Keratinocyte (primary cell): Measurements from ENCODE around the gene KCTD1. TPM values are rescaled to one million over a fixed set of nuclear protein-coding genes. Genes with fewer than 3 reads are reported as not detected.
A peak's percentile ranks its signal among the peaks of the same experiment; 100 is the strongest.

ENCODE experiments used
- DNase-seq: peaks from one replicate; pipeline ENCODE4 v3.0.0-alpha.2; 2011; ENCODE audit warnings: low read depth, missing footprints, low spot score
- FAIRE-seq: peaks from 2 replicates; lab custom pipeline; 2011; peaks lifted over from hg19 to GRCh38; lab: Jason Lieb, UNC
- H2AFZ ChIP-seq: 2 replicates; pipeline ENCODE4 v1.6.0; 2012; ENCODE audit warnings: low read length, control low read depth, inconsistent platforms; ENCODE audit not compliant: control insufficient read depth
- H3K27ac ChIP-seq: 2 replicates; pipeline ENCODE4 v1.5.1; 2011; ENCODE audit warnings: low read length; ENCODE audit not compliant: control insufficient read depth, insufficient read depth
- H3K27me3 ChIP-seq: 3 replicates; pipeline ENCODE4 v1.6.0; 2011; ENCODE audit warnings: low read length; ENCODE audit not compliant: control insufficient read depth, insufficient read depth; ENCODE audit errors: extremely low read depth
- H3K36me3 ChIP-seq, 2 experiments: 2 replicates in 1 of 2; 3 replicates in 1 of 2; pipeline ENCODE4 v1.5.1; 2011; ENCODE audit warnings: low read length in 2 of 2, mild to moderate bottlenecking in 1 of 2; ENCODE audit not compliant: control insufficient read depth in 2 of 2, insufficient read depth in 2 of 2; ENCODE audit errors: extremely low read depth in 1 of 2
- H3K4me1 ChIP-seq: 3 replicates; pipeline ENCODE4 v1.5.1; 2011; ENCODE audit warnings: low read length; ENCODE audit not compliant: control insufficient read depth, insufficient read depth; ENCODE audit errors: extremely low read depth
- H3K4me2 ChIP-seq: 3 replicates; pipeline ENCODE4 v1.6.0; 2011; ENCODE audit warnings: low read depth, low read length; ENCODE audit not compliant: control insufficient read depth, insufficient read depth; ENCODE audit errors: extremely low read depth
- H3K4me3 ChIP-seq, 3 experiments: fragments of 200-600 bp in 1 of 3; sonication (generic) in 1 of 3; 2 replicates in 2 of 3; 3 replicates in 1 of 3; pipeline ENCODE4 v1.5.1; 2011 to 2016; ENCODE audit warnings: low read length in 3 of 3, mild to moderate bottlenecking in 3 of 3, control low read depth in 2 of 3, inconsistent platforms in 1 of 3, low read depth in 1 of 3, mixed read lengths in 1 of 3, mixed run types in 1 of 3, moderate library complexity in 1 of 3; ENCODE audit not compliant: control insufficient read depth in 2 of 3, insufficient read depth in 2 of 3; ENCODE audit errors: extremely low read depth in 1 of 3
- H3K79me2 ChIP-seq: 2 replicates; pipeline ENCODE4 v1.6.0; 2012; ENCODE audit warnings: low read length; ENCODE audit not compliant: control insufficient read depth, insufficient read depth
- H3K9ac ChIP-seq: 3 replicates; pipeline ENCODE4 v1.6.0; 2011; ENCODE audit warnings: low read length; ENCODE audit not compliant: control insufficient read depth, insufficient read depth; ENCODE audit errors: extremely low read depth
- H3K9me1 ChIP-seq: 3 replicates; pipeline ENCODE4 v1.6.0; 2011; ENCODE audit warnings: low read length; ENCODE audit not compliant: control insufficient read depth, insufficient read depth; ENCODE audit errors: extremely low read depth
- H3K9me3 ChIP-seq: 2 replicates; pipeline ENCODE4 v1.5.1; 2012; ENCODE audit warnings: low read depth, low read length; ENCODE audit not compliant: control insufficient read depth
- H4K20me1 ChIP-seq: 3 replicates; pipeline ENCODE4 v1.6.0; 2011; ENCODE audit warnings: low read length; ENCODE audit not compliant: control insufficient read depth, insufficient read depth; ENCODE audit errors: extremely low read depth
- EZH2 ChIP-seq: IDR thresholded peaks from one replicate; pipeline ENCODE4 v1.6.1; 2012; ENCODE audit warnings: inconsistent platforms, mild to moderate bottlenecking, low read length, moderate library complexity
- dilution Hi-C: fragments of 300-500 bp; cut with MboI; formaldehyde crosslinking; loops from one replicate; pipeline ENCODE4 v1.7.0; 2020; ENCODE audit warnings: low sequenced_read_pairs; ENCODE audit not compliant: extremely low pct_ligation_motif_present
- polyA plus RNA-seq, 5 experiments: library from polyadenylated mRNA; depleted of rRNA in 3 of 5; stranded (reverse) in 3 of 5; stranded (forward) in 1 of 5; unstranded in 1 of 5; fragments of >200 nt; gene quantifications; 1 replicate in 1 of 5; 2 replicates in 3 of 5; 3 replicates in 1 of 5; pipeline versions ENCODE4 v1.2.1 to v1.2.3, GENCODE V29; 2011 to 2012; ENCODE audit warnings: missing spikeins in 2 of 5, low read depth in 1 of 5, low replicate concordance in 1 of 5
- TF ChIP-seq, protein P1 (sequence below), 3 experiments: IDR thresholded peaks in 1 of 3; conservative IDR thresholded peaks in 1 of 3; optimal IDR thresholded peaks in 1 of 3; 2 replicates in 2 of 3; 3 replicates in 1 of 3; pipeline versions ENCODE3 to v1.5.1; 2011; ENCODE audit warnings: low read length in 3 of 3, mild to moderate bottlenecking in 3 of 3, moderate library complexity in 2 of 3, control low read depth in 1 of 3, inconsistent platforms in 1 of 3; ENCODE audit not compliant: insufficient read depth in 2 of 3; ENCODE audit errors: extremely low read depth in 1 of 3

The KCTD1 gene
- polyA plus RNA-seq, 1 donor (not counting 4 experiments of a cell fraction or from before 2014, with no cell fraction given): 32.1 TPM

GRCh38 chr18:26551695-26552081 lies 3.3 kb upstream of the KCTD1 start:
- Histone ChIP-seq H3K79me2 (peaks cover 16% of the 10 kb centered on the region), H3K27me3 (no peaks in the 10 kb centered on the region), H3K9ac (no peak overlapping the region), H3K4me3 (no peak overlapping the region), H3K9me3 (no peaks in the 10 kb centered on the region), H3K4me1 (peaks cover 17% of the 10 kb centered on the region), H3K9me1 (no peaks in the 10 kb centered on the region), H4K20me1 (no peaks in the 10 kb centered on the region), H3K36me3 (peaks cover 3 to 4% of the 10 kb centered on the region in 2 experiments), H3K27ac (no peak overlapping the region), H2AFZ (no peak overlapping the region), H3K4me2 (no peak overlapping the region)
- no peak for TF ChIP-seq EZH2
- TF ChIP-seq, protein P1, sequence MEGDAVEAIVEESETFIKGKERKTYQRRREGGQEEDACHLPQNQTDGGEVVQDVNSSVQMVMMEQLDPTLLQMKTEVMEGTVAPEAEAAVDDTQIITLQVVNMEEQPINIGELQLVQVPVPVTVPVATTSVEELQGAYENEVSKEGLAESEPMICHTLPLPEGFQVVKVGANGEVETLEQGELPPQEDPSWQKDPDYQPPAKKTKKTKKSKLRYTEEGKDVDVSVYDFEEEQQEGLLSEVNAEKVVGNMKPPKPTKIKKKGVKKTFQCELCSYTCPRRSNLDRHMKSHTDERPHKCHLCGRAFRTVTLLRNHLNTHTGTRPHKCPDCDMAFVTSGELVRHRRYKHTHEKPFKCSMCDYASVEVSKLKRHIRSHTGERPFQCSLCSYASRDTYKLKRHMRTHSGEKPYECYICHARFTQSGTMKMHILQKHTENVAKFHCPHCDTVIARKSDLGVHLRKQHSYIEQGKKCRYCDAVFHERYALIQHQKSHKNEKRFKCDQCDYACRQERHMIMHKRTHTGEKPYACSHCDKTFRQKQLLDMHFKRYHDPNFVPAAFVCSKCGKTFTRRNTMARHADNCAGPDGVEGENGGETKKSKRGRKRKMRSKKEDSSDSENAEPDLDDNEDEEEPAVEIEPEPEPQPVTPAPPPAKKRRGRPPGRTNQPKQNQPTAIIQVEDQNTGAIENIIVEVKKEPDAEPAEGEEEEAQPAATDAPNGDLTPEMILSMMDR (optimal IDR thresholded peaks at IDR 0.05 in 1 of 3, IDR thresholded peaks at IDR 0.05 in 1 of 3, conservative IDR thresholded peaks at IDR 0.05 in 1 of 3; ENCODE audit: extremely low read depth in 1 of 3, insufficient read depth in 2 of 3, low read length in 3 of 3): no peak
- dilution Hi-C loops: no loop called here
- DNase-seq (no peak), FAIRE-seq (no peak)

DNA sequence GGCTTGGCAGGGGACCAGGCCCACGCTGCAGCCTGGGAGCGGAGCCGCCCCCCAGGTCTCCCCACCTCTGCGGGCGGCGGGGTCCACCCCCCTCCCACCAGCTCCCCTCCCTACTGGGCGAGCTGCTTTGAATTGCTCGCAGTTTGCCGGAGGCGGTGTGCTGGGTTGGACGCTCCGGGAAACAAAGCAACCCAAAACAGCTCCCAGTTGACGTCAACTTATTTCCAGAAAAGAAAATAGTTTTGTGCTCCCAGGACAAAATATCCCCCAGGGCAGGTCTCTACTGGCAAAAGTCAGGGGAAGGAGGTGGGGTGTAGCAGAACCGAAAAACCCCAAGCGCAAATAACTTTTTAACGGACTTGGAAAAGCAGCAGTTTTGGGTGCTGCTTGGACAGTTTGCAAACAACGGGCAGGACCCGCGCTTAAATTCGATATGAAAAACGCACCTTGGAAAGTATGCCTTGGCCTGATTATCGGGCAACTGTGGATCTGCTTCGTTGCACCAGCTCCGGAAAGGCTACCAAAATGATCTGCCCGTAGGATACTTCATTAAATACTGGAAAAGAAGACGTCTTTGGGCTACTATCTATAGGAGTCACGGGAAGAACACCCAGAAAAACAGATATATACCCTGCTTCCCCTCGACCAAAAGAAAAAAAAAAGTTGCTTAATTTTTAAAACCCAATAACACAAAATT lies 2.8 kb upstream of the KCTD1 start:
- peaks cover 20% of the 10 kb centered on the region for H3K4me1 ChIP-seq
- no peaks in the 10 kb centered on the region for H4K20me1 ChIP-seq
- H3K4me2 ChIP-seq: peak overlapping the region; percentile 85
- FAIRE-seq (no peak), DNase-seq (no peak)
- peaks cover 21% of the 10 kb centered on the region for H3K79me2 ChIP-seq
- dilution Hi-C loops: no loop called here
- no peak for TF ChIP-seq EZH2
- peak overlapping the region; percentile 30 to 87 (median 79) for H3K4me3 ChIP-seq
- no peaks in the 10 kb centered on the region for H3K9me1 ChIP-seq
- peak overlapping the region; percentile 82 for H3K27ac ChIP-seq
- H3K9me3 ChIP-seq: no peaks in the 10 kb centered on the region
- no peaks in the 10 kb centered on the region for H3K27me3 ChIP-seq
- H3K9ac ChIP-seq: peak overlapping the region; percentile 82
- H3K36me3 ChIP-seq: peaks cover 3 to 4% of the 10 kb centered on the region in 2 experiments
- peak overlapping the region; percentile 15 for H2AFZ ChIP-seq
